HepG2 (cell line): ENCODE results near the gene BLOC1S4. TPM values are rescaled to one million over a fixed set of nuclear protein-coding genes. Genes with fewer than 3 reads are reported as not detected.

Source experiments
- AKNA ChIP-seq: sonication (generic); formaldehyde crosslinking; IDR thresholded peaks from 2 replicates; pipeline ENCODE4 v1.4.0; 2020; ENCODE audit warnings: missing genetic modification reagents, borderline replicate concordance
- ARID3A ChIP-seq: IDR thresholded peaks from 2 replicates; pipeline ENCODE4 v1.6.1; 2012; ENCODE audit warnings: low read depth, low read length, improper control_type of control experiment
- CBX5 ChIP-seq: sonication (generic); formaldehyde crosslinking; IDR thresholded peaks from 2 replicates; pipeline ENCODE4 v1.4.0; 2020; ENCODE audit warnings: missing genetic modification reagents, borderline replicate concordance
- CCDC6 ChIP-seq: sonication (generic); formaldehyde crosslinking; IDR thresholded peaks from 2 replicates; pipeline ENCODE4 v1.8.1; 2022; ENCODE audit warnings: mild to moderate bottlenecking, missing genetic modification reagents, moderate library complexity
- HNF4A ChIP-seq: sonication (generic); formaldehyde crosslinking; IDR thresholded peaks from 2 replicates; pipeline ENCODE4 v1.4.0; 2020; ENCODE audit warnings: missing genetic modification reagents
- HNRNPLL ChIP-seq: fragments of 200-400 bp; formaldehyde crosslinking; IDR thresholded peaks from 2 replicates; pipeline ENCODE4 v1.6.1; 2017; ENCODE audit warnings: mild to moderate bottlenecking, low read depth, low read length; ENCODE audit not compliant: poor library complexity, severe bottlenecking
- MBD4 ChIP-seq: IDR thresholded peaks from 2 replicates; pipeline ENCODE4 v1.6.1; 2012; ENCODE audit warnings: low read length, inconsistent platforms, borderline replicate concordance
- MEIS1 ChIP-seq: sonication (generic); formaldehyde crosslinking; IDR thresholded peaks from 2 replicates; pipeline ENCODE4 v1.9.0; 2021; ENCODE audit warnings: mild to moderate bottlenecking, missing genetic modification reagents, moderate library complexity, borderline replicate concordance
- POGZ ChIP-seq: sonication (generic); formaldehyde crosslinking; IDR thresholded peaks from 2 replicates; pipeline ENCODE4 v1.4.0; 2020; ENCODE audit warnings: mild to moderate bottlenecking, missing genetic modification reagents
- PRMT3 ChIP-seq: sonication (generic); formaldehyde crosslinking; IDR thresholded peaks from 2 replicates; pipeline ENCODE4 v1.8.1; 2022; ENCODE audit warnings: low read depth, mild to moderate bottlenecking, moderate library complexity, missing genetic modification reagents, borderline replicate concordance
- RORA ChIP-seq: sonication (generic); formaldehyde crosslinking; IDR thresholded peaks from 2 replicates; pipeline ENCODE4 v1.5.0; 2020; ENCODE audit warnings: mild to moderate bottlenecking, missing genetic modification reagents, moderate library complexity
- SETDB1 ChIP-seq: sonication (generic); formaldehyde crosslinking; IDR thresholded peaks from 2 replicates; pipeline ENCODE4 v1.5.1; 2020; ENCODE audit warnings: missing genetic modification reagents, mild to moderate bottlenecking, borderline replicate concordance
- TCF12 ChIP-seq, 2 experiments: fragments of 450-650 bp in 1 of 2; sonication (generic) in 1 of 2; formaldehyde crosslinking in 1 of 2; IDR thresholded peaks; 2 replicates each; pipeline versions ENCODE4 v1.6.1 to v1.8.0; 2017 to 2022; ENCODE audit warnings: antibody characterized with exemption in 1 of 2, mild to moderate bottlenecking in 1 of 2, missing genetic modification reagents in 1 of 2, moderate library complexity in 1 of 2
- TERF1 ChIP-seq: sonication (generic); formaldehyde crosslinking; IDR thresholded peaks from 2 replicates; pipeline ENCODE4 v1.8.0; 2022; ENCODE audit warnings: mild to moderate bottlenecking, missing genetic modification reagents, moderate library complexity
- ZMYM2 ChIP-seq: sonication (generic); formaldehyde crosslinking; IDR thresholded peaks from 2 replicates; pipeline ENCODE4 v1.8.0; 2022; ENCODE audit warnings: mild to moderate bottlenecking, missing genetic modification reagents
- polyA plus RNA-seq, 8 experiments: library from polyadenylated mRNA; depleted of rRNA in 3 of 8; stranded (reverse) in 7 of 8; unstranded in 1 of 8; fragments of >200 nt; fragmentation: Illumina TruSeq in 4 of 8; extraction: Trizol in 4 of 8; gene quantifications; 2 replicates each; pipeline versions ENCODE4 v1.2.1 to v1.2.3, GENCODE V29; 2011 to 2016; ENCODE audit warnings: low read depth in 4 of 8, missing spikeins in 1 of 8, mixed read lengths in 1 of 8; ENCODE audit not compliant: insufficient read depth in 1 of 8
- total RNA-seq, 5 experiments: library from RNA; depleted of rRNA; stranded (reverse); fragments of >200 nt; fragmentation: Illumina TruSeq; extraction: Trizol; gene quantifications; 2 replicates each; pipeline ENCODE4 v1.2.3, GENCODE V29; 2016; ENCODE audit warnings: low read depth in 1 of 5
- TF ChIP-seq, protein P1 (sequence below): sonication (generic); formaldehyde crosslinking; conservative IDR thresholded peaks from 2 replicates; pipeline ENCODE4 v1.4.0; 2020; ENCODE audit warnings: missing genetic modification reagents
- TF ChIP-seq, protein P2 (sequence below): sonication (generic); formaldehyde crosslinking; IDR thresholded peaks from 2 replicates; pipeline ENCODE4 v1.4.0; 2020; ENCODE audit warnings: missing genetic modification reagents; ENCODE audit errors: not compliant biosample characterization

BLOC1S4 gene
- total and polyA plus RNA-seq, 2 of the 13 experiments (the other 11 are each of a cell fraction or from before 2014, with no cell fraction given): 15.5 to 20.9 TPM

- TF ChIP-seq TCF12 (IDR thresholded peaks at IDR 0.05) (no peak), TCF12 (CRISPR knock-in tag; IDR thresholded peaks at IDR 0.05) (no peak), MEIS1 (CRISPR knock-in tag) (no peak), MBD4 (no peak), SETDB1 (CRISPR knock-in tag) (no peak), HNRNPLL (peak; percentile 94), PRMT3 (CRISPR knock-in tag) (peak; percentile 37; the same call in 1 of the 2 replicates), HNF4A (CRISPR knock-in tag) (peak; percentile 24; the same call in 1 of the 2 replicates), CBX5 (no peak; the same call in 1 of the 2 replicates), POGZ (CRISPR knock-in tag) (0 out of 2 replicates have a peak, but pooled peaks have one; percentile 47), ARID3A (no peak), TERF1 (CRISPR knock-in tag) (0 out of 2 replicates have a peak, but pooled peaks have one; percentile 78), RORA (CRISPR knock-in tag) (no peak), ZMYM2 (CRISPR knock-in tag) (no peak; the same call in 1 of the 2 replicates), AKNA (CRISPR knock-in tag) (no peak), CCDC6 (CRISPR knock-in tag) (peak; percentile 97)
- TF ChIP-seq, protein P1, sequence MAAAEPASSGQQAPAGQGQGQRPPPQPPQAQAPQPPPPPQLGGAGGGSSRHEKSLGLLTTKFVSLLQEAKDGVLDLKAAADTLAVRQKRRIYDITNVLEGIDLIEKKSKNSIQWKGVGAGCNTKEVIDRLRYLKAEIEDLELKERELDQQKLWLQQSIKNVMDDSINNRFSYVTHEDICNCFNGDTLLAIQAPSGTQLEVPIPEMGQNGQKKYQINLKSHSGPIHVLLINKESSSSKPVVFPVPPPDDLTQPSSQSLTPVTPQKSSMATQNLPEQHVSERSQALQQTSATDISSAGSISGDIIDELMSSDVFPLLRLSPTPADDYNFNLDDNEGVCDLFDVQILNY (CRISPR knock-in tag): peak; percentile 95
- TF ChIP-seq, protein P2, sequence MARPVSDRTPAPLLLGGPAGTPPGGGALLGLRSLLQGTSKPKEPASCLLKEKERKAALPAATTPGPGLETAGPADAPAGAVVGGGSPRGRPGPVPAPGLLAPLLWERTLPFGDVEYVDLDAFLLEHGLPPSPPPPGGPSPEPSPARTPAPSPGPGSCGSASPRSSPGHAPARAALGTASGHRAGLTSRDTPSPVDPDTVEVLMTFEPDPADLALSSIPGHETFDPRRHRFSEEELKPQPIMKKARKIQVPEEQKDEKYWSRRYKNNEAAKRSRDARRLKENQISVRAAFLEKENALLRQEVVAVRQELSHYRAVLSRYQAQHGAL (CRISPR knock-in tag): no peak
Observed at GRCh38 chr4:6673660-6674499, 42.1 kb upstream of the BLOC1S4 start (continued).
